H9 (cell line): ENCODE data around the gene ZNF568. TPM values are rescaled to one million over a fixed set of nuclear protein-coding genes. Genes with fewer than 3 reads are reported as not detected.

Experiments used
- DNase-seq: peaks from one replicate; pipeline ENCODE4 v3.0.0-alpha.2; 2017
- H2AFZ ChIP-seq: one replicate; pipeline ENCODE4 v1.6.1; 2013; ENCODE audit warnings: mild to moderate bottlenecking, low read length, control low read depth, moderate library complexity
- H2AK5ac ChIP-seq: 2 replicates; pipeline ENCODE4 v1.6.1; 2013; ENCODE audit warnings: low read length, control low read depth, mixed read lengths; ENCODE audit not compliant: insufficient read length
- H2BK120ac ChIP-seq: one replicate; pipeline ENCODE4 v1.6.1; 2013; ENCODE audit warnings: low read depth, mild to moderate bottlenecking, low read length, control low read depth, inconsistent platforms; ENCODE audit not compliant: poor library complexity, severe bottlenecking
- H2BK12ac ChIP-seq: 2 replicates; pipeline ENCODE4 v1.6.1; 2013; ENCODE audit warnings: low read length, control low read depth, mixed read lengths, low read depth; ENCODE audit not compliant: insufficient read length
- H2BK15ac ChIP-seq: 2 replicates; pipeline ENCODE4 v1.6.1; 2013; ENCODE audit warnings: low read depth, low read length, control low read depth
- H2BK20ac ChIP-seq: one replicate; pipeline ENCODE4 v1.6.1; 2013; ENCODE audit warnings: low read depth, mild to moderate bottlenecking, low read length, control low read depth, inconsistent platforms; ENCODE audit not compliant: poor library complexity, severe bottlenecking
- H2BK5ac ChIP-seq: 2 replicates; pipeline ENCODE4 v1.6.1; 2013; ENCODE audit warnings: low read length, control low read depth, mixed read lengths; ENCODE audit not compliant: insufficient read length
- H3K14ac ChIP-seq: 2 replicates; pipeline ENCODE4 v1.6.1; 2013; ENCODE audit warnings: low read length, control low read depth; ENCODE audit not compliant: insufficient read depth
- H3K18ac ChIP-seq: 2 replicates; pipeline ENCODE4 v1.6.1; 2013; ENCODE audit warnings: low read depth, mild to moderate bottlenecking, mixed read lengths, low read length, control low read depth; ENCODE audit not compliant: insufficient read length
- H3K23ac ChIP-seq: 2 replicates; pipeline ENCODE4 v1.6.1; 2013; ENCODE audit warnings: low read length, control low read depth, mixed read lengths, low read depth; ENCODE audit not compliant: insufficient read length
- H3K23me2 ChIP-seq: 2 replicates; pipeline ENCODE4 v1.6.1; 2013; ENCODE audit warnings: low read depth, mild to moderate bottlenecking, mixed read lengths, low read length, control low read depth; ENCODE audit not compliant: insufficient read length, poor library complexity, severe bottlenecking
- H3K27ac ChIP-seq: 2 replicates; pipeline ENCODE4 v1.5.1; 2013; ENCODE audit warnings: low read length, control low read depth, mixed read lengths, low read depth; ENCODE audit not compliant: insufficient read length
- H3K27me3 ChIP-seq: 2 replicates; pipeline ENCODE4 v1.6.1; 2013; ENCODE audit warnings: low read length, control low read depth, inconsistent platforms; ENCODE audit not compliant: insufficient read depth
- H3K4ac ChIP-seq: 2 replicates; pipeline ENCODE4 v1.6.1; 2013; ENCODE audit warnings: low read depth, mild to moderate bottlenecking, control low read depth, inconsistent platforms, low read length, moderate library complexity
- H3K4me1 ChIP-seq: 2 replicates; pipeline ENCODE4 v1.6.1; 2013; ENCODE audit warnings: low read length, control low read depth, inconsistent platforms; ENCODE audit not compliant: insufficient read depth
- H3K4me2 ChIP-seq: 2 replicates; pipeline ENCODE4 v1.6.1; 2013; ENCODE audit warnings: low read length, control low read depth, mixed read lengths; ENCODE audit not compliant: insufficient read length, insufficient read depth
- H3K56ac ChIP-seq: 2 replicates; pipeline ENCODE4 v1.6.1; 2013; ENCODE audit warnings: low read depth, mild to moderate bottlenecking, mixed read lengths, low read length, control low read depth; ENCODE audit not compliant: insufficient read length
- H3K79me1 ChIP-seq: 2 replicates; pipeline ENCODE4 v1.6.1; 2013; ENCODE audit warnings: low read depth, mild to moderate bottlenecking, moderate library complexity, low read length, control low read depth, inconsistent platforms; ENCODE audit not compliant: insufficient read depth, poor library complexity, severe bottlenecking
- H3K79me2 ChIP-seq: 2 replicates; pipeline ENCODE4 v1.6.1; 2013; ENCODE audit warnings: low read length, control low read depth, inconsistent platforms; ENCODE audit not compliant: insufficient read depth
- H3K9ac ChIP-seq: 2 replicates; pipeline ENCODE4 v1.6.1; 2013; ENCODE audit warnings: low read length, control low read depth, mixed read lengths; ENCODE audit not compliant: insufficient read length; ENCODE audit errors: extremely low read depth
- H3K9me3 ChIP-seq: one replicate; pipeline ENCODE4 v1.6.1; 2013; ENCODE audit warnings: low read depth, low read length, inconsistent platforms; ENCODE audit not compliant: control insufficient read depth
- H3T11ph ChIP-seq: one replicate; pipeline ENCODE4 v1.6.1; 2013; ENCODE audit warnings: mild to moderate bottlenecking, low read length, control low read depth, inconsistent platforms
- H4K20me1 ChIP-seq: one replicate; pipeline ENCODE4 v1.6.1; 2013; ENCODE audit not compliant: control insufficient read depth, insufficient read length, insufficient read depth
- H4K5ac ChIP-seq: 2 replicates; pipeline ENCODE4 v1.6.1; 2013; ENCODE audit warnings: low read depth, mild to moderate bottlenecking, mixed read lengths, low read length, control low read depth; ENCODE audit not compliant: insufficient read length
- H4K8ac ChIP-seq: replicated peaks from 2 replicates; pipeline ENCODE4 v1.6.1; 2013; ENCODE audit warnings: low read length, control low read depth, mixed read lengths, low read depth; ENCODE audit not compliant: insufficient read length
- H4K91ac ChIP-seq: 2 replicates; pipeline ENCODE4 v1.6.1; 2013; ENCODE audit warnings: low read depth, mild to moderate bottlenecking, moderate library complexity, mixed read lengths, low read length, control low read depth; ENCODE audit not compliant: insufficient read length
- H3K27ac Mint-ChIP-seq, 3 experiments: 2 replicates in 2 of 3; 3 replicates in 1 of 3; pipeline ENCODE4 v1.8.0; 2020 to 2021; ENCODE audit warnings: mixed read lengths in 3 of 3, mild to moderate bottlenecking in 1 of 3, moderate library complexity in 1 of 3
- H3K27me3 Mint-ChIP-seq: 2 replicates; pipeline ENCODE4 v1.8.0; 2021; ENCODE audit warnings: low read depth, mild to moderate bottlenecking, moderate library complexity, mixed read lengths
- H3K36me3 Mint-ChIP-seq, 3 experiments: 2 replicates in 2 of 3; 3 replicates in 1 of 3; pipeline ENCODE4 v1.8.0; 2020 to 2021; ENCODE audit warnings: low read depth in 3 of 3, mixed read lengths in 3 of 3; ENCODE audit not compliant: insufficient read depth in 1 of 3
- H3K4me1 Mint-ChIP-seq, 2 experiments: 2 replicates each; pipeline ENCODE4 v1.8.0; 2020; ENCODE audit warnings: mixed read lengths in 2 of 2
- H3K4me3 Mint-ChIP-seq, 2 experiments: 2 replicates in 1 of 2; 3 replicates in 1 of 2; pipeline ENCODE4 v1.8.0; 2020 to 2021; ENCODE audit warnings: mild to moderate bottlenecking in 2 of 2, mixed read lengths in 2 of 2, moderate library complexity in 1 of 2
- H3K9me3 Mint-ChIP-seq, 2 experiments: 2 replicates in 1 of 2; 3 replicates in 1 of 2; pipeline ENCODE4 v1.8.0; 2020; ENCODE audit warnings: mild to moderate bottlenecking in 2 of 2, mixed read lengths in 2 of 2, moderate library complexity in 1 of 2
- WGBS: extraction: QIAGEN DNeasy Blood & Tissue Kit; methylation state at CpG from one replicate; pipeline ENCODE4 v1.1.7; 2013; ENCODE audit warnings: missing lambda C conversion rate, low lambda C conversion rate, mixed read lengths; ENCODE audit not compliant: insufficient read length; ENCODE audit errors: extremely low coverage; 5-methylcytosine and 5-hydroxymethylcytosine counted together
- total RNA-seq: library from RNA; stranded (reverse); gene quantifications from 2 replicates; pipeline ENCODE4 v1.2.1, GENCODE V29; 2021
- TF ChIP-seq, protein P1 (sequence below): fragments of 200-600 bp; sonication (generic); conservative IDR thresholded peaks from 3 replicates; pipeline ENCODE4 v1.8.0; 2021; ENCODE audit warnings: antibody characterized with exemption, mild to moderate bottlenecking

ZNF568 gene
- total RNA-seq, 1 experiment from 2014 or later = 3.1 TPM

DNA sequence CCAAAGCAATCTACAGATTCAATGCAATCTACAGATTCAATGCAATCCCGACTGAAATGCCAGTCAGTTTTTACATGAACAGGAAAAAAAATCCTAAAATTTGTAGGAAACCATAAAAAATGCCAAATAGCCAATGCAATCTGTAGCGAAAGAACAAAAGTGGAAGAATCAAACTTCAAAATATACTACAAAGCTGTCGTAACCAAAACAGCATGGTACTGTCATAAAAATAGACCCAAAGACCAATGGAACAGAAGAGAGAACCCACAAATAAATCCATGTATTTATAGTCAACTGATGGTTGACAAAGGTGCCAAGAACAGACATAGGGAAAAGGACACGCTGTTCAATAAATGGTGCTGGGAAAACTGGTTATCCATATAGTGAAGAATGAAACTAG lies 17.7 kb upstream of the ZNF568 start:
- H2BK12ac ChIP-seq = no peak overlapping the region
- Mint-ChIP-seq H3K27me3 (no peaks in the 10 kb centered on the region; the same call in 1 of the 2 replicates), H3K27ac (no peak overlapping the region), H3K4me1 (no peaks in the 10 kb centered on the region), H3K36me3 (peaks cover 54 to 93% (median 90%) of the 10 kb centered on the region in 3 experiments), H3K4me3 (no peak overlapping the region), H3K9me3 (peaks cover 90 to 92% of the 10 kb centered on the region in 2 experiments)
- H3K27ac ChIP-seq = no peak overlapping the region
- no peak overlapping the region for H4K8ac ChIP-seq
- H2BK15ac ChIP-seq = no peak overlapping the region
- H4K91ac ChIP-seq = no peak overlapping the region
- DNase-seq = no peak
- no peak overlapping the region for H4K5ac ChIP-seq
- no peaks in the 10 kb centered on the region for H3K79me2 ChIP-seq
- H3K18ac ChIP-seq = no peak overlapping the region
- H3K79me1 ChIP-seq = no peaks in the 10 kb centered on the region
- WGBS = no CpG with 5 or more reads among the region's 4 CpGs
- H3K14ac ChIP-seq = no peak overlapping the region
- no peak overlapping the region for H2AFZ ChIP-seq
- H3T11ph ChIP-seq = no peak overlapping the region
- H3K9ac ChIP-seq = no peak overlapping the region
- no peaks in the 10 kb centered on the region for H3K4me1 ChIP-seq
- H2BK120ac ChIP-seq = no peak overlapping the region
- no peak overlapping the region for H2BK20ac ChIP-seq
- H3K9me3 ChIP-seq = peaks cover 60% of the 10 kb centered on the region
- no peak overlapping the region for H3K4ac ChIP-seq
- H3K4me2 ChIP-seq = no peak overlapping the region
- no peak overlapping the region for H3K23ac ChIP-seq
- no peak overlapping the region for H2BK5ac ChIP-seq
- no peak overlapping the region for H2AK5ac ChIP-seq
- no peaks in the 10 kb centered on the region for H3K23me2 ChIP-seq
- H3K27me3 ChIP-seq = no peaks in the 10 kb centered on the region
- no peaks in the 10 kb centered on the region for H4K20me1 ChIP-seq
- H3K56ac ChIP-seq = no peak overlapping the region
- TF ChIP-seq, protein P1, sequence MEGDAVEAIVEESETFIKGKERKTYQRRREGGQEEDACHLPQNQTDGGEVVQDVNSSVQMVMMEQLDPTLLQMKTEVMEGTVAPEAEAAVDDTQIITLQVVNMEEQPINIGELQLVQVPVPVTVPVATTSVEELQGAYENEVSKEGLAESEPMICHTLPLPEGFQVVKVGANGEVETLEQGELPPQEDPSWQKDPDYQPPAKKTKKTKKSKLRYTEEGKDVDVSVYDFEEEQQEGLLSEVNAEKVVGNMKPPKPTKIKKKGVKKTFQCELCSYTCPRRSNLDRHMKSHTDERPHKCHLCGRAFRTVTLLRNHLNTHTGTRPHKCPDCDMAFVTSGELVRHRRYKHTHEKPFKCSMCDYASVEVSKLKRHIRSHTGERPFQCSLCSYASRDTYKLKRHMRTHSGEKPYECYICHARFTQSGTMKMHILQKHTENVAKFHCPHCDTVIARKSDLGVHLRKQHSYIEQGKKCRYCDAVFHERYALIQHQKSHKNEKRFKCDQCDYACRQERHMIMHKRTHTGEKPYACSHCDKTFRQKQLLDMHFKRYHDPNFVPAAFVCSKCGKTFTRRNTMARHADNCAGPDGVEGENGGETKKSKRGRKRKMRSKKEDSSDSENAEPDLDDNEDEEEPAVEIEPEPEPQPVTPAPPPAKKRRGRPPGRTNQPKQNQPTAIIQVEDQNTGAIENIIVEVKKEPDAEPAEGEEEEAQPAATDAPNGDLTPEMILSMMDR = no peak
